DOHH2 (cell line): ENCODE measurements around the gene FAM83E.
"Not testable (repeated sequence)": the region's sequence is repeated elsewhere in the genome, so short reads cannot be mapped to it uniquely, and the experiment has no call there.

Experiments
- H3F3A ChIP-seq: fragments of 200-600 bp; sonication (generic), shearing (Covaris generic); 2 replicates; pipeline ENCODE4 v1.6.0; 2016; ENCODE audit warnings: antibody characterized with exemption, mild to moderate bottlenecking; ENCODE audit not compliant: control insufficient read depth, insufficient read depth
- H3K27ac ChIP-seq: fragments of 200-600 bp; sonication (generic); 2 replicates; pipeline ENCODE4 v1.5.1; 2014; ENCODE audit warnings: low read depth, mild to moderate bottlenecking, low read length, moderate library complexity
- H3K27me3 ChIP-seq: fragments of 200-600 bp; sonication (generic); 2 replicates; pipeline ENCODE4 v1.6.1; 2014; ENCODE audit warnings: mild to moderate bottlenecking, low read length, mixed read lengths; ENCODE audit not compliant: control insufficient read depth
- H3K36me3 ChIP-seq: fragments of 200-600 bp; sonication (generic); 2 replicates; pipeline ENCODE4 v1.6.1; 2014; ENCODE audit warnings: mild to moderate bottlenecking, low read length, moderate library complexity, mixed read lengths; ENCODE audit not compliant: control insufficient read depth
- H3K4me1 ChIP-seq: fragments of 200-600 bp; sonication (generic); 2 replicates; pipeline ENCODE4 v1.6.1; 2014; ENCODE audit warnings: mild to moderate bottlenecking, low read length, mixed read lengths; ENCODE audit not compliant: control insufficient read depth
- H3K4me2 ChIP-seq: fragments of 200-600 bp; sonication (generic); 2 replicates; pipeline ENCODE4 v1.6.0; 2014; ENCODE audit warnings: mild to moderate bottlenecking, low read length, moderate library complexity
- H3K4me3 ChIP-seq: fragments of 200-600 bp; sonication (generic); 2 replicates; pipeline ENCODE4 v1.5.1; 2014; ENCODE audit warnings: mild to moderate bottlenecking, low read length, mixed read lengths
- H3K79me2 ChIP-seq: fragments of 200-600 bp; sonication (generic); 2 replicates; pipeline ENCODE4 v1.6.1; 2014; ENCODE audit warnings: mild to moderate bottlenecking, low read length, mixed read lengths; ENCODE audit not compliant: control insufficient read depth
- H3K9me2 ChIP-seq: fragments of 200-600 bp; sonication (generic); replicated peaks from 2 replicates; pipeline ENCODE4 v1.6.1; 2014; ENCODE audit warnings: mild to moderate bottlenecking, low read length, mixed read lengths; ENCODE audit not compliant: control insufficient read depth
- H3K9me3 ChIP-seq: fragments of 200-600 bp; sonication (generic); 2 replicates; pipeline ENCODE4 v1.6.1; 2014; ENCODE audit warnings: antibody characterized with exemption, low read length, mixed read lengths; ENCODE audit not compliant: control insufficient read depth, insufficient read depth
- H4K20me1 ChIP-seq: fragments of 200-600 bp; sonication (generic); 2 replicates; pipeline ENCODE4 v1.6.0; 2014; ENCODE audit warnings: low read depth, mild to moderate bottlenecking, antibody characterized with exemption, low read length, moderate library complexity; ENCODE audit not compliant: control insufficient read depth, insufficient read depth
- CTCF ChIP-seq: fragments of 200-600 bp; sonication (generic); IDR thresholded peaks from one replicate; pipeline ENCODE4 v1.5.1; 2014; ENCODE audit warnings: antibody characterized with exemption, mild to moderate bottlenecking, low read depth, low read length; ENCODE audit not compliant: poor library complexity, severe bottlenecking
- EZH2phosphoT487 ChIP-seq: fragments of 200-600 bp; sonication (generic); IDR thresholded peaks from 2 replicates; pipeline ENCODE4 v1.6.1; 2017; ENCODE audit warnings: borderline replicate concordance, mild to moderate bottlenecking, antibody characterized with exemption, low read length, moderate library complexity, mixed read lengths

The FAM83E gene

DNA sequence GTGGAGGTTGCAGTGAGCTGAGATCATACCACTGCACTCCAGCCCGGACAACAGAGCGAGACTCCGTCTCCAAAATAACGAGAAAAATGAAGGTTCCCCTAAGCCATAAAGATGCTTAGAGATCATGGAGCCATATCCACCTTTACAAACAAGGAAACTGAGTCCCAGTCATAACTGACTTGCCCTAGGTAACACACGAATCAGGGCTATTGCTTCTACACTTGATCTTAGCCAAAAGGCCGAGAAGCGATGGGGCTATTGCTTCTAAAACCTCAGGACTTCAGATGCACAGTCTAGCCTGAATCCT, 19.1 kb upstream of the FAM83E start:
- peak overlapping the region; percentile 87 for H3K4me3 ChIP-seq

GRCh38 chr19:48633148-48634035, 18.5 kb upstream of the FAM83E start:
- TF ChIP-seq EZH2phosphoT487 = no peak
- no peak for TF ChIP-seq CTCF
- peak overlapping the region; percentile 93 for H3K4me2 ChIP-seq
- peaks cover 48% of the 10 kb centered on the region for H3K4me1 ChIP-seq
- H3K79me2 ChIP-seq = peaks cover 27% of the 10 kb centered on the region
- H3K9me3 ChIP-seq = no peaks in the 10 kb centered on the region
- peaks cover 35% of the 10 kb centered on the region for H3K36me3 ChIP-seq
- H3F3A ChIP-seq = peaks cover 19% of the 10 kb centered on the region
- H3K27ac ChIP-seq = peak overlapping the region; percentile 64
- H3K27me3 ChIP-seq = no peaks in the 10 kb centered on the region
- H3K4me3 ChIP-seq = peak overlapping the region; percentile 87
- H4K20me1 ChIP-seq = no peaks in the 10 kb centered on the region
- no peaks in the 10 kb centered on the region for H3K9me2 ChIP-seq

More for the DNA sequence above, 19.1 kb upstream of the FAM83E start:
- Histone ChIP-seq H3K9me2 (no peaks in the 10 kb centered on the region), H3K4me1 (peaks cover 54% of the 10 kb centered on the region), H3K4me2 (peak overlapping the region; percentile 93), H3K27me3 (no peaks in the 10 kb centered on the region), H3K27ac (peak overlapping the region; percentile 64), H3K36me3 (peaks cover 37% of the 10 kb centered on the region), H3F3A (peaks cover 19% of the 10 kb centered on the region), H3K9me3 (no peaks in the 10 kb centered on the region), H3K79me2 (peaks cover 27% of the 10 kb centered on the region), H4K20me1 (no peaks in the 10 kb centered on the region)
- no peak for TF ChIP-seq CTCF
- no peak for TF ChIP-seq EZH2phosphoT487

DNA sequence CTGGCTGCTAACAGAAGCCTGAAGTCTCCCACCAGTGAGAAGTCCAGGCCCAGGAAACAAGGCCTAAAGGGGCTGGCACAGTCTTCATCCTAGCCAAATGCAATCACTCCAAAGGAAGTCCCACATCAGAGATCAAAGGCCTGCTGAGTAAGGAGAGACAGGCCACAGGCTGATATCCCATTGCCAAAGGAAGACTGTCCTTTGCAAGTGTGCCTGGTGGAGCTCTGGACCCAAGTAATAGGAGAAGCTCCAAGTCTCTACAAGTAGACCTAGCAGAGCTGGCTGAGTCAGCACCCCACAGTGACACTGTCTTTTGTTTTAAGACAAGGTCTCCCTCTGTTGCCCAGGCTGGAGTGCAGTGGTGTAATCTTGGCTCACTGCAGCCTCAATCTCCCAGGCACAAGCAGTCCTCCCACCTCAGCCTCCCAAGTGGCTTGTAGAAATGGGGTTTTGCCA, 17.8 kb upstream of the FAM83E start:
- Histone ChIP-seq H3K27me3 (no peaks in the 10 kb centered on the region), H3K9me2 (no peaks in the 10 kb centered on the region), H3K4me1 (peaks cover 43% of the 10 kb centered on the region), H3K36me3 (peaks cover 35% of the 10 kb centered on the region), H3K27ac (no peak overlapping the region), H3K79me2 (peaks cover 27% of the 10 kb centered on the region), H4K20me1 (no peaks in the 10 kb centered on the region), H3K4me3 (peak overlapping the region; percentile 87; the same call in 1 of the 2 replicates), H3K9me3 (no peaks in the 10 kb centered on the region), H3F3A (peaks cover 15% of the 10 kb centered on the region), H3K4me2 (peak overlapping the region; percentile 93)
- TF ChIP-seq CTCF (no peak), EZH2phosphoT487 (no peak)

GRCh38 chr19:48632286-48632685, 17.4 kb upstream of the FAM83E start:
- Histone ChIP-seq H3K4me1 (peaks cover 43% of the 10 kb centered on the region), H3K4me2 (peak overlapping the region; percentile 93), H3K36me3 (peaks cover 35% of the 10 kb centered on the region), H3F3A (peaks cover 15% of the 10 kb centered on the region), H3K79me2 (peaks cover 27% of the 10 kb centered on the region)
- H3K27ac ChIP-seq, H4K20me1 ChIP-seq, H3K4me3 ChIP-seq, H3K9me3 ChIP-seq, H3K9me2 ChIP-seq, H3K27me3 ChIP-seq: not testable (repeated sequence)
